GM11168 (cell line): ENCODE data around the gene PTGDR.

Experiments
- in situ Hi-C: fragments of 300-500 bp; cut with MboI; formaldehyde crosslinking; loops from one replicate; pipeline ENCODE4 v1.12.0; 2022; ENCODE audit warnings: low sequenced_read_pairs; ENCODE audit not compliant: unreplicated experiment

Gene PTGDR, protein sequence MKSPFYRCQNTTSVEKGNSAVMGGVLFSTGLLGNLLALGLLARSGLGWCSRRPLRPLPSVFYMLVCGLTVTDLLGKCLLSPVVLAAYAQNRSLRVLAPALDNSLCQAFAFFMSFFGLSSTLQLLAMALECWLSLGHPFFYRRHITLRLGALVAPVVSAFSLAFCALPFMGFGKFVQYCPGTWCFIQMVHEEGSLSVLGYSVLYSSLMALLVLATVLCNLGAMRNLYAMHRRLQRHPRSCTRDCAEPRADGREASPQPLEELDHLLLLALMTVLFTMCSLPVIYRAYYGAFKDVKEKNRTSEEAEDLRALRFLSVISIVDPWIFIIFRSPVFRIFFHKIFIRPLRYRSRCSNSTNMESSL

DNA sequence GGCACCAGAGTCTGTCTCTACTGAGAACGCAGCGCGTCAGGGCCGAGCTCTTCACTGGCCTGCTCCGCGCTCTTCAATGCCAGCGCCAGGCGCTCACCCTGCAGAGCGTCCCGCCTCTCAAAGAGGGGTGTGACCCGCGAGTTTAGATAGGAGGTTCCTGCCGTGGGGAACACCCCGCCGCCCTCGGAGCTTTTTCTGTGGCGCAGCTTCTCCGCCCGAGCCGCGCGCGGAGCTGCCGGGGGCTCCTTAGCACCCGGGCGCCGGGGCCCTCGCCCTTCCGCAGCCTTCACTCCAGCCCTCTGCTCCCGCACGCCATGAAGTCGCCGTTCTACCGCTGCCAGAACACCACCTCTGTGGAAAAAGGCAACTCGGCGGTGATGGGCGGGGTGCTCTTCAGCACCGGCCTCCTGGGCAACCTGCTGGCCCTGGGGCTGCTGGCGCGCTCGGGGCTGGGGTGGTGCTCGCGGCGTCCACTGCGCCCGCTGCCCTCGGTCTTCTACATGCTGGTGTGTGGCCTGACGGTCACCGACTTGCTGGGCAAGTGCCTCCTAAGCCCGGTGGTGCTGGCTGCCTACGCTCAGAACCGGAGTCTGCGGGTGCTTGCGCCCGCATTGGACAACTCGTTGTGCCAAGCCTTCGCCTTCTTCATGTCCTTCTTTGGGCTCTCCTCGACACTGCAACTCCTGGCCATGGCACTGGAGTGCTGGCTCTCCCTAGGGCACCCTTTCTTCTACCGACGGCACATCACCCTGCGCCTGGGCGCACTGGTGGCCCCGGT, at the start of gene PTGDR:
Gene PTGDR (plus strand): TSS at position 198 of the 778 bp plus-strand sequence. CDS start 117 bp downstream, at position 315.
- in situ Hi-C loops, result loop anchor here (10.0 kb wide), 1 partner anchor 223 kb away; no protein-coding TSS in a partner anchor

DNA sequence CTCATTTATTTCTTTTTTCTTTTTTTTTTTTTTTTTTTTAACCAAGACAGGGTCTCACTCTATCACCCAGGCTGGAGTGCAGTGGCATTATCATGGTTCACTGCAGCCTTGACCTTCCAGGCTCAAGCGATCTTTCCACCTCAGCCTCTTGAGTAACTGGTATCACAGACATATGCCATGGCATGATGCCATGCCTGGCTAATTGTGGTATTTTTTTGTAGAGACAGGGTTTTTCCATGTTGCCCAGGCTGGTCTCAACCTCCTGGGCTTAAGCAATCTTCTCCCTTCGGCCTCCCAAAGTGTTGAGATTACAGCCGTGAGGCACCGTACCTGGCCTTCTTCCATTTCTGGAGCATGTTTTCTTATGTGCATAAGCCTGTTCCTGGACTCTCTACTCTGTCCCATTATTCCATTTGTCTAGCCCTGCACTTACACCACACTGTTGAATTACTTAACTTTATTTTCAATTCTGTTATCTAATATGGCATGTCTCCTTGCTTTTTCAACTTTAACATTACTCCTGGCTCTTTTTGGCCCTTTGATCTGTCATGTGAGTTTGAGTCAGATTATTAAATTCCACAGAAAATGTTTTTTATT, 47.9 kb upstream of the PTGDR start:
- in situ Hi-C loops, result no loop called here

DNA sequence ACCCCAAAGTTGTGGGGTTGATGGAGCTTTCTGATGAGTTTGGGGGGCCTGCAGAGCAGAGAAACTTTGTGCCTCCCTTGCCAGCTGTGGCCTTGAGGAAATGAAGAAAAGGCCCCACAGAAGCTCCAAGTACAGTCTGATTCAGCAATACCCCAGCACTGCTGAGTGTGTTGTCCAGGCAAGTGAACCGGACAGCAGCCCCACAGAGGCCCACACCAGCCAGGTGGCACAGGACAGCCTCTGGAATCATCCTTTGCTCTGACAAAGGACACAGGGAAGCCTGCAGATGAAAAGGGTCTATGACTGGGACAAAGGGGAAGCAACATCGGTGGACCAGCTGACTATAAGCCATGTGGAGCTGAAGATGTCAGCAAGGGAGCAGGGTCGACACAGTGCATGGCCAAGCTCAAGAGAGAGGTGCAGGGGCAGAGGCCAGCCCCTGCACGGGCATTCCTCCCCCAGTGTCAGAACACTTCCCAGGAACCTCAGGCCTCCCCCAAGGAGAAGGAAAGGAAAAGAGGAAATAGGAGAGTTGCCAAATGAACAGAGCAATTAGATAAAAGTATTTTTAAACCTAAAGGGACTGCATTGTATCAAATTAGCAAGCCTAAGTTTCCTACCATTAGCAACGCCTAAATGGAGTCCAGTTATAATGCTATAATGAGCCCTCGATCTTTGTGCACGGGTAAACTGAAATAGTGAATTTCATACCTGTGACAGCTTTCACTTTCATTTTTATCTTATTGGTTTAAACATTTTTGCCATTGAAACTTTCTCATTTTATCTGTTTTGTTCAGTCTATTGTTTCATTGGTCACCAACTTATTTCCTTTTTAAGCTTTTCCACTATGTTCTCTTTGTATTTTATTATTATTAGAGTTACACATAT, 46.3 kb upstream of the PTGDR start:
- in situ Hi-C loops, result no loop called here

DNA sequence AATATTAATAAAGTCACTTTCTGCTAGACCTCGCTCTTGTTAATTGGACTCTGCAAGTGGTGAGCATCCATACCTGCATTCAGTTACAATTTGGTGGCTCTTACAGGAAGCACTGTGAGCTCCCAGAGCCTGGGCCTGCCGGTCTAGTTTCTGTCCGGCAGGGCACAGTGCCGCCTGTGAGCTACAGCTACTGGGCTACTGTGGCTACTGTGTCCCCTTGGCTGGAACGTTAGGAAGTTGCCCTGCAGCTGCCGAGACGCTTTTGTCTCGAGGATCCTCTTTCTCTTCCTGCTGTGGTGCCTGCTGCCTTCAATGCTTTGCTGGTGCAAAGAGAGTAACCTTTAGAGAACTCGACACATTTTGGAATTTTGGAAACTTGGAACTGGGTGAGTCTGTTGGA, 44.6 kb upstream of the PTGDR start:
- in situ Hi-C loops, result no loop called here

DNA sequence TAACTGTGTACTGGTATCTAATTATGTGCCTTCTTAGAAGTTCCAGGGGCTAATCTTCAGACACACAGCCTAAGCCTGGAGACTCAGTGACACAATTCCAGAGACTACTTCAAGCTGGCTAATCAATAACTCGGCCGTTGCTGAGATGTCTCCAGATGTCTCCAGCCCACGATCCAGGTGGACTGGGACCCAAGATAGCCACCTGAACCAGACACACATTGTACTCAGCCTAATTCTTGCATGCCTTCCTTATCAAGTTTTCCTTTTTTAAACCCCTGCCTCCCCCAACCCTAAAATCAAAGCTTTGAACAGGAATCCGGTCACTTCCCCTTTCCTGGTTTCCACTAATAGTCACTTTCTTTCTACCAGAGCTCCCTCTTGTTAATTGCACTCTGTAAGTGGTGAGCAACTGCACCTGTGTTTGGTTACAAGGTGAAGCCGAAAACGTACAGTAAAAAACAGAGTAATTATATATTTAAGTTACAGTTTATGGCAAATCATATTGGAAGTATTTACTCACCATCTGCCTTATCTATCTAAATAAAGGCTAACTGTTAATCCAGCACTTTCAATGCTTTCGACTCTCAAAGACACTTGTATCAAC, 39.8 kb upstream of the PTGDR start:
- in situ Hi-C loops, result no loop called here

DNA sequence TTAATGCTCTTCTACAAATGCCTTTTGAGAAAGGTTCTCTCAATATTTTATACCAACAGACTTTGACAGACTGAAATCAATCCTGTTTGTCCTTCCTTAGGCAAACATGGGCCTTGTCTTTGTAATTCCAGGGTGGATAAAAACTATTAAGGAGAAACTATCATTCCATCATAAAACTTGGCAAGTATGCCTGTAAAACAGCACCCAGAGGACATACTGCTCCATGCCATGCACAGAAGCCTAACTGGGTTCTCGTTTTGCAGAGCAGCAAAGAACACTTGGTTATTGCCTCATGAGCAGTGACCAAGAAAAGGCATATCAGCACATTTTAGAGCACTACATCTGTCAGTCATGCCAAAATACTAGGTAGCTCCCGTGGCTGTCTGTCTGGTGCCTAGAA, 33.8 kb upstream of the PTGDR start:
- in situ Hi-C loops, result no loop called here

DNA sequence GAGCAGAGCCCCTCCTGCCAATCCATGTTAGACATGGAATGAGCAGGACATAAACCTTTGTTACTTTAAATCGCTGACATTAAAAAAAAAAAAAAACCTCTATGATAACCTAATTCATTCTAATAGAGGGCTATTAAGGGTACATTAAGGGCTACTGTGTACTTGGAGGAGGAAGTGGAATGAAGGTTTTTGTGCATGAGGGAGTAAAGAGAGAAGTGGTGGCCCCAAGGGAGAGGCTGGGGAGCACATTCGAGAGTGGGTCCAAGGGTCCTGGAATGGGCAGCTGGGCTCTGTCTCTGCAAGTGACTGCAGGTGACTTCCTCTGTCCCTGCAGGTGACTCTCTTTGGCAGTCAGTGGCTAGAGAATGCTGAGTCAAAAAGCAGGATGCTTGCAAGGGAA, 32.1 kb upstream of the PTGDR start:
- in situ Hi-C loops, result no loop called here

DNA sequence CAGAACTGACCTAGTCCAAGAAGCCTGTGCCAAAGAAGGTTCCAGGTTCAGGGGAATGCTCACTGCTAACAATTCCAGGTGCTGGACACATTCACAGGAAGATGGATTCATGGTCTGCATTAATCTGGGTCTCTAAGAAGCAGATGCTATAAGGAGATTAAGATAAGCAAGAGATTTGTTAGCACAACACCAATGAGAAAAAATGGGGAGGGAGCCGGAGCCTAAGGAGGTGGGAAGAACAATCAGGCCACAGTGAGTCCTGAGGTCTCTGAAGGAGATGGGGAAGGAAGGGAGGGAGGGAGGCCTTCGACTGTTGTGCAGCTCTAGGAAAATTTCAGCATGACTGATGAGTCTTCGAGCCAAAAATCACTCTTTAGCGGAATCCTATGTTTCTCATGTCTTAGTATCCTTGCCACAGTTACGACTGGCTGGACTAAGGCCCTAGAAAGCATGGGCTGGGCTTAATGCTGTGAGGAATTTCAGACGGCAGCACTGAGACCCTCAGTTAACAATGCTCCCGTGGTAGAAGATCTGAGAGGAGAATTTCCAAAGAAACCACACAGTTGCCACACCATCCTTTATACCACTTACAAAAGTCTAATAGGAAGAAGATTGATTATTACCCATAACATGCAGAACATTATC, 31.5 kb upstream of the PTGDR start:
- in situ Hi-C loops, result no loop called here

DNA sequence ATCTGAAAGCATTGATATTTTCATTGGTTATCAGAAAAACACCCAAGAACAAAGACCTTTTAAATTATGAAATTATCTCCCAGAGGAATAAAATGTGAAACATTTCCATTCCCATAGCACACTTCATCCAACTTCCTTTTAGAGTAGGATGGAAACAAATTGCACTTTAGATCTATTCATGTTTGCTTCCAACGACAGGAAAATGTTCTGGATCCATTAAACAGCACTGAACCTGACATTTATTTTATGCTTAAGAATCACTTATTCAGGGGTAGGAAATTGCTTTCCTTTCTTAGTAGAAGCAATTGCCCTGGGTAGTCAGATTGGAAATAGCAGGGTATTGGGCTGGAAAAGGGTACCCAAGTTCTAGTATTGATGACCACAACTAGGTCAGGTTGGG, 28.8 kb upstream of the PTGDR start:
- in situ Hi-C loops, result no loop called here

DNA sequence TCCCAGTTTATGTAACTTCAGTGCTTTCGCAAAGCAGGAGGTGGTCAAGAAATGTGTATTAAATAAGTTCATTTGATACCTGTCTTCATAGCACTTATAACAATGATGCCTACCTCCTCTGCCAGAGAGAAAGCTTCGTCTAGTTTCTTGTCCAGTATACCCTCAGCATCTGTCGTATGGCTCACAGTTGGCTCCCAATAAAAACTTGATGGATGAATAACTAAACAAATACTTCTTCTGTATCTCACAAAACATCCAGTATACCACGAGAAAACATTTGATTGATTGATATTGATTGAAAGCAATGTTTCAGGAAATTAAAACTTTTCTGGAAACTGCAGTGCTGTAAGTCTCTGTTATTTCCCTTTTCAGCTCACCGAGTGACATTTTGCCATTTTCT, 26.9 kb upstream of the PTGDR start:
- in situ Hi-C loops, result no loop called here

DNA sequence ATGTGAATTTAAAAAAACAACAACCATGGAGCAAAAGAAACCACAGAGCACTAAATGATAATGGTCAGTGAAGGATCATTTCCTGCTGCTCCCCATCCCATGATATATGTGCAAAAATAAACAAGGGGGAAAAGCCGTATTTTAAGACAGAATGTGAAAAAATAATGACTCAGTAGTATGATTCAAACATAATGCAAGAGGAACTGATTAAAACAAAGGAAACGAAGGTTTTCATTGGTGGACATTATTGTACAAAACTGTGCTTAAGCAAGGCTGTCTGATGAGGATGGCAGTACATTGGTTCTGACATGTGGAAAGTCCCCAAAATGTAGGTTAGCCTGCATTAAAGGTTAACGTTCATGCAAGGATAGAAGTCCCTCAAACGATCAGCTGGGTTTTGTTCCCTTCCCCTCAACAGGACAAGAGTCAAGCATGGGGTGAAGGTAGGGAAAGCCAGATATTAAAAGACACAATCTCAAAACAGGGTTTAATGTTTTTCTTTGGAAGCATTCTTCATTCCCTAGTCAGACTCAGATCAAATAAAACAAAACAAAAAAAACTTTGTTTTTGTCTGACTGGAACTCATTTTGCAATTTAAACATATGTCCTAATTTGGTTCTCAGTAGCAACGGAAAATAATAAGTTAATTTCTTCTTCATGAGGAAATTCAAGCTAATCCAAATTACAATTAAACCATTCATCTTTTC, 26.3 kb upstream of the PTGDR start:
- in situ Hi-C loops, result no loop called here

DNA sequence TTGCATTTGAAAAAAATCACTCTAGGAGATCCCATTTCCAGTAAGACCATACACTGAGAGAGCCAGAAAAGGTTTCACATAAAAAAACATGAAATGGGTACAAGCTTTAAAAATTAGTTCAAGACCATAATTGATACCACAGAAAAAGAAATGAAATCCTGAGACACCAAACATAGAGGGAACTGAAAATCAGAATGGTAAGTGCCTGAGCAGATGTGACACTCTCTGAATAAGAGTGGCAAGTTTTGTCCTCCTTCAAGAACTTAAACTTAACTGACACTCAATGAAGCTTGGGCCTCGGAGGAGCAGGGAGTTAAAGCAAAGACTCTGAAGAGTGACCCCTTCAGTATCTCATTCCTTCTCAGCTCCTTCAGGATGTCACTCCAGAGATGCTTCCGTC, 23.2 kb upstream of the PTGDR start:
- in situ Hi-C loops, result no loop called here

DNA sequence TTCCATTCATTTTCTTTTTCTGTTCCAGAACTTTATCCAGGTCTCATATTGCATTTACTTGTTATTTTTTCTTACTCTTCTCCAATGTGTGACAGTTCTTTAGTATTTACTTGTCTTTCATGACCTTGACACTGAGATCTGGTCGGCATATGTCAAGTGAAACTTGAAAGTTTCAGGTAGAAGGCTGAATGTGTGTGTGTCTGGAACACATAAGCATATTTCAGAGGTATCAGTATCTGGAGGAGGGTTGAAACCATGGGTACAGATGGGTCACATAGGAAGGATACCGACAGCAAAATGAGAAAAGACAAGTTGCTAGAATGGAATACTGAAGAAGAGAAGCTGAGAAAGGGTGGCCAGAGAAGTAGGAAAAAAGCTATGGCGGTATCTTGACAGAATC, 22.5 kb upstream of the PTGDR start:
- in situ Hi-C loops, result no loop called here

DNA sequence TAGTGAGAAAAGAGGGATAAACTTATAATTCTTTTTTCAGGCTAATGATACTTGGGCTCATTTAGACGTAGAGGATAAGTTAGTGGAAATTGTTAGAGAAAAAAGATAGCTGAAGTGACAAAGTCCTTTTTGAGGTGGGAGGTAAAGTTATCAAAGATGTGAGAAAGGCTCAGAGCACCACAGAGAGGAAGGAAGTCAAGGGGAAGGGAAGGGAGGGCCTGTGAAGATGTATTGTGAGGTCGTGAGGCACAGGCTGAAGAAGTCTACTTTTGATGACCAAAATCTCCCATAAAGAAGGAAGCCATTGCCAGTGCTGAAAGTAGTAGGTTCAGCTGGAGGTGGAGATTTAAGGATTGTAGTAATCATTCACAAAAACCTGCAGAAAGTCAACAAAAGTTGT, 19.4 kb upstream of the PTGDR start:
- in situ Hi-C loops, result no loop called here

DNA sequence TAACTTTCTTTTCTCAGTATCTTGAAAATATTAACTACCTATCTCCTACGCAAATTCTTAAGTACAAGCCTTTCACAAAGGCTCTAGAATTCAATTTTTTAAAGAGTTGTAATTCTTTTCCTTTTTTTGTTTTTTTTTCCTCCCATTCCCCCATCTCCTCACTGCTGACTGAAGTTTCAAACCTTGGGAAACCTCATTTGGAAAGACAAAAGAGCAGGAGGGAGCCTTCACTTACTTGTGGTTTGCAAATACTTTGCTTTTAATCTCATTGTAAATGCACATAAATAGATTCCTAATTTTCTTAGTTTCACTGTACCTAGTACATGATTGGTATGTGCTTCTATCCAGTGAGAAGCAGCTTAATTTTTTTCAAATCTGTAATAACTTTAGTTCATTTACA, 15.8 kb upstream of the PTGDR start:
- in situ Hi-C loops, result no loop called here

DNA sequence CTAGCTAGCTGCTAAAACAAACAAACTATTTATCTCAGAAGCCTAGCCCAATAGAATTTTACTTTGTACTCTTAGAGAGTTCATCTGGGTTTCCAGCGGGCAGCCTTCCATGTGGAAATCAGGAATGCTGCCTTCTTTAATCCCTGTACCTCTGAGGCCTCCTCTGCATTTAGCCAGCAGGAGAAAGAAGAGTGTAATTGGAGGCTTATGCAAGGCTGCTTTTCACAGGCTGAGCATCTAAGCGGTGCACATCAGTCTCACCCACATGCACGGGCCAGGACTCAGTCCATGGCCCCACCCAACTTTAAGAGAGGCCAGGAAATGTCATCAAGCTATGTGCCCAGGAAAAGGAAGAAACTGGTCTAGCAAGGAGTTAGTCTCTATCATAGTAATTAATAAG, 14.0 kb upstream of the PTGDR start:
- in situ Hi-C loops, result no loop called here

DNA sequence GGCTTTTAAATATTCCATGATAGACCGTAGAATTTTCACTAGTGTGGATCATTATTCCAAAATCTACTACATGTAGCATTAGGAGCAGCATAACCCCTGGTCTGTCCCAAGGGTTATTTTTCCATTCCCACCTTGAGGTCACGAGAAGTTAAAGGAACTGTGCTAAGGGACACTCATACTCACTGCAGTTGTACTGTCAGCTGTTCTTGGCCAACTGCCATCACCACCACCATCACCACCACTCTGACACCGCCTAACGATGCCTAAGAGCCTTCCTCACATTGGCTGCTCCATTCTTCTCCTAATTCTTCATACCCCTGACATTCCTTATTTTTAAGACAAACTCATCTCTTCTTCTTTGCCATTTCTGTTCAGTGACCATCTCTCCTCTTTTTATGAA, 13.4 kb upstream of the PTGDR start:
- in situ Hi-C loops, result no loop called here

DNA sequence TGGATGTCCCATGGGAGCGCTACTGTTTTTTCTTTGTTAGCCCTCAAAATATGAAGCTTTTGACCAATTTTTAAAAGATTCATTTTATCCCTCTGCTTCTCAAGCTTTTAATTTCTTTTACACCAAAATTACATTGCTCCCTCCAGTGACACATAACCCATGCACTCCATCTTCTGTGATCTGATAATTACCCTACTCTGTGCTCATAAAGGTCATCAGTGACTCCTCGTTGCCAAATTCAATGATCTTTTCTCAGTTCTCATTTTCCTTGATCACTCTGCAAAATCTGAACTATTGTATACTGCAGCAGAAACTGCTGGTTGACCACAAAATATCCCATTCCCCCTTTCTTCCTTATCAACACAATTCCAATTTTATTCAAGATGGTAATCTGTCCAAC, 8.7 kb upstream of the PTGDR start:
- in situ Hi-C loops, result no loop called here

DNA sequence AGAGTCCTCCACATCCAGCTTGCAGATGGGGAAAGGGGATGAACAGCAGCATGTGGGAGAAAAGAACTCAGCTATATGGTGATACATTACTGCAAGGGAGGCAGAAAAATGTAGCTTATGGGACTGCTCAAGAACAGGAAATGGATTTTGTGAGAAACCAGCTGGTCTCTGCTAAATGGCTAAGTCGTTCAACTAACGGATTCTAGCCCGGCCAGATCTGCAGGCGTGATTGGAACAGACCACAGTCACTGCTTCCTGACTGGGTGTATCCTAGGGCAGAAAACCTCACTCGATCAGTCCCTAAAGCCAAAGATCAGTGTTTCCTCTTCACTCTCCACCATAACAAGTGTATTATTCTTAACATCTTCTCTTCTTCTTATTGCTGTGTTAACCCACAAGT, 8.1 kb upstream of the PTGDR start:
- in situ Hi-C loops, result no loop called here
